GM19328 (cell line): ENCODE measurements around the gene AMIGO2.
"Not testable (repeated sequence)": the region's sequence is repeated elsewhere in the genome, so short reads cannot be mapped to it uniquely, and the experiment has no call there.

ENCODE experiments used
- ATAC-seq: cut with Tn5 transposase; IDR thresholded peaks from one replicate; pipeline ENCODE4 v1.9.1; 2021; ENCODE audit warnings: mild to moderate bottlenecking, moderate library complexity; ENCODE audit not compliant: unreplicated experiment

The AMIGO2 gene

GRCh38 chr12:47079468-47079980 is at the start of gene AMIGO2, which contains the start of gene PCED1B:
Gene AMIGO2 (minus strand): TSS chr12:47079959. CDS start chr12:47079002, 957 bp downstream.
Gene PCED1B (plus strand): TSS chr12:47079621. CDS start chr12:47235064, 155,443 bp downstream.
- ATAC-seq = peak; percentile 74

GRCh38 chr12:47126246-47126645 is 46.5 kb upstream of the AMIGO2 start:
- no peak for ATAC-seq

- no peak for ATAC-seq
Observed at GRCh38 chr12:47124451-47124850, 44.7 kb upstream of the AMIGO2 start.

GRCh38 chr12:47123730-47124129 is 44.0 kb upstream of the AMIGO2 start:
- ATAC-seq = no peak

GRCh38 chr12:47122602-47123001 is 42.8 kb upstream of the AMIGO2 start:
- no peak for ATAC-seq

- no peak for ATAC-seq
Observed at GRCh38 chr12:47121146-47121545, 41.4 kb upstream of the AMIGO2 start.

- ATAC-seq = no peak
Observed at GRCh38 chr12:47120736-47121135, 41.0 kb upstream of the AMIGO2 start.

GRCh38 chr12:47117305-47117704 is 37.5 kb upstream of the AMIGO2 start:
- not testable (repeated sequence) for ATAC-seq

- ATAC-seq = no peak
Observed at GRCh38 chr12:47114481-47114892, 34.7 kb upstream of the AMIGO2 start.

GRCh38 chr12:47112679-47113078 is 32.9 kb upstream of the AMIGO2 start:
- ATAC-seq = no peak

GRCh38 chr12:47111854-47112253 is 32.1 kb upstream of the AMIGO2 start:
- no peak for ATAC-seq

- no peak for ATAC-seq
Observed at GRCh38 chr12:47111392-47111778, 31.6 kb upstream of the AMIGO2 start.

GRCh38 chr12:47110718-47111391 is 31.1 kb upstream of the AMIGO2 start:
- no peak for ATAC-seq

GRCh38 chr12:47110011-47110541 is 30.3 kb upstream of the AMIGO2 start:
- ATAC-seq = no peak

GRCh38 chr12:47107926-47108325 is 28.2 kb upstream of the AMIGO2 start:
- ATAC-seq = no peak

GRCh38 chr12:47107446-47107845 is 27.7 kb upstream of the AMIGO2 start:
- ATAC-seq = no peak

- no peak for ATAC-seq
Observed at GRCh38 chr12:47105914-47106674, 26.3 kb upstream of the AMIGO2 start.

GRCh38 chr12:47102845-47103651 is 23.3 kb upstream of the AMIGO2 start:
- no peak for ATAC-seq

GRCh38 chr12:47102406-47102805 is 22.6 kb upstream of the AMIGO2 start:
- ATAC-seq = no peak

- ATAC-seq = no peak
Observed at GRCh38 chr12:47100160-47100559, 20.4 kb upstream of the AMIGO2 start.

- ATAC-seq = no peak
Observed at GRCh38 chr12:47099610-47100009, 19.9 kb upstream of the AMIGO2 start.
